Osteocyte (in vitro differentiated cells): ENCODE results near the gene ABITRAM. TPM values are rescaled to one million over a fixed set of nuclear protein-coding genes. Genes with fewer than 3 reads are reported as not detected.
A peak's percentile ranks its signal among the peaks of the same experiment; 100 is the strongest.

ENCODE experiments used
- DNase-seq: peaks from one replicate; pipeline ENCODE4 v3.0.0; 2021; ENCODE audit warnings: mixed read lengths; ENCODE audit not compliant: unreplicated experiment; ENCODE audit errors: extremely low spot score
- H3K27ac Mint-ChIP-seq: one replicate; pipeline ENCODE4 v1.8.0; 2021; ENCODE audit warnings: mild to moderate bottlenecking, mixed read lengths; ENCODE audit not compliant: unreplicated experiment
- H3K27me3 Mint-ChIP-seq: one replicate; pipeline ENCODE4 v1.8.0; 2021; ENCODE audit warnings: mixed read lengths; ENCODE audit not compliant: unreplicated experiment
- H3K36me3 Mint-ChIP-seq: one replicate; pipeline ENCODE4 v1.8.0; 2021; ENCODE audit warnings: mixed read lengths; ENCODE audit not compliant: unreplicated experiment
- H3K4me1 Mint-ChIP-seq: one replicate; pipeline ENCODE4 v1.8.0; 2021; ENCODE audit warnings: mixed read lengths; ENCODE audit not compliant: unreplicated experiment
- H3K4me3 Mint-ChIP-seq: one replicate; pipeline ENCODE4 v1.8.0; 2021; ENCODE audit warnings: mild to moderate bottlenecking, moderate library complexity, mixed read lengths; ENCODE audit not compliant: unreplicated experiment
- H3K9me3 Mint-ChIP-seq: one replicate; pipeline ENCODE4 v1.8.0; 2021; ENCODE audit warnings: mixed read lengths; ENCODE audit not compliant: unreplicated experiment
- total RNA-seq: library from RNA; stranded (reverse); gene quantifications from 2 replicates; pipeline ENCODE4 v1.2.1, GENCODE V29; 2021
- TF ChIP-seq, protein P1 (sequence below): fragments of 200-600 bp; sonication (generic); IDR thresholded peaks from 2 replicates; pipeline ENCODE4 v1.5.0; 2021; ENCODE audit warnings: antibody characterized with exemption, mild to moderate bottlenecking, moderate library complexity

ABITRAM gene
- total RNA-seq, 1 donor from 2014 or later: 9.0 TPM

DNA sequence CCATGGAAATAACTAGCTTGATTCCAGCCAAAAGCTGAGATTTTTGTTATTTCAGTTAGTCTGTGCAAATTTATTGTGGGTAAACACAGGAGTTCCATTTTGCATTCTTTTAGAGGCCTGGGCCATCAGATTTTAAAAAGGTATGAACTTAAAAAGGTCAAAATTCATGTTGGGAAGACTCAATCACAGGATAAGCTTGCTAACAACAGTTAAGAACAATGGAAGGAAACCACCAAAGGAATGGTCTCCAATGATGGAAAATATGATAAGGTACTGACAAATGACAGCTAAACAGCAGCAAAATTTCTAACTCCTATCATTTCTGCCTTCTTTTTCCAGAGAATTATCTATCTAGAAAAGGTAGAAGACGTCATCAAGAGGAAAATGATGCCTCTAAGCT lies 16.0 kb downstream of the ABITRAM start:
- H3K36me3 Mint-ChIP-seq: peaks cover 16% of the 10 kb centered on the region
- H3K4me1 Mint-ChIP-seq: peaks cover 2% of the 10 kb centered on the region
- H3K9me3 Mint-ChIP-seq: no peaks in the 10 kb centered on the region
- H3K4me3 Mint-ChIP-seq: no peak overlapping the region
- no peak overlapping the region for H3K27ac Mint-ChIP-seq
- no peaks in the 10 kb centered on the region for H3K27me3 Mint-ChIP-seq
- TF ChIP-seq, protein P1, sequence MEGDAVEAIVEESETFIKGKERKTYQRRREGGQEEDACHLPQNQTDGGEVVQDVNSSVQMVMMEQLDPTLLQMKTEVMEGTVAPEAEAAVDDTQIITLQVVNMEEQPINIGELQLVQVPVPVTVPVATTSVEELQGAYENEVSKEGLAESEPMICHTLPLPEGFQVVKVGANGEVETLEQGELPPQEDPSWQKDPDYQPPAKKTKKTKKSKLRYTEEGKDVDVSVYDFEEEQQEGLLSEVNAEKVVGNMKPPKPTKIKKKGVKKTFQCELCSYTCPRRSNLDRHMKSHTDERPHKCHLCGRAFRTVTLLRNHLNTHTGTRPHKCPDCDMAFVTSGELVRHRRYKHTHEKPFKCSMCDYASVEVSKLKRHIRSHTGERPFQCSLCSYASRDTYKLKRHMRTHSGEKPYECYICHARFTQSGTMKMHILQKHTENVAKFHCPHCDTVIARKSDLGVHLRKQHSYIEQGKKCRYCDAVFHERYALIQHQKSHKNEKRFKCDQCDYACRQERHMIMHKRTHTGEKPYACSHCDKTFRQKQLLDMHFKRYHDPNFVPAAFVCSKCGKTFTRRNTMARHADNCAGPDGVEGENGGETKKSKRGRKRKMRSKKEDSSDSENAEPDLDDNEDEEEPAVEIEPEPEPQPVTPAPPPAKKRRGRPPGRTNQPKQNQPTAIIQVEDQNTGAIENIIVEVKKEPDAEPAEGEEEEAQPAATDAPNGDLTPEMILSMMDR: no peak
- no peak for DNase-seq

DNA sequence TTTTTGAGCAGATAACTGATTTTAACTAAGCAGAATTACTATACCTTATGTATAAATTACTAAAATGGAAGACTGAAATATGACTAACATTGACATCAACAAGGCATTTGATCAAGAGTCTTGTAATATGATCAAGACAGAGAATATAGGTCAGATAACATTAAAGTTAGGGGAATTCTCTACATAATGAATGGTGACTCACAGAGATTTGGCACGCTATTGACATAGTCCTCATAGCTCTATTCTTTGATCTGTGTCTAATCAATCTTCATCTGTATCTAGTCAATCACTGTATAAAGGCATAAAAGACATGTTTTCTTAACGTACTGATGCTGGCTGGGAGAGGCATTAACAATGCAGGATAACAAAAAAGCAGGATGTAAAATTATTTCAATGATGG lies 17.4 kb downstream of the ABITRAM start:
- Mint-ChIP-seq H3K27me3 (no peaks in the 10 kb centered on the region), H3K4me1 (peaks cover 2% of the 10 kb centered on the region), H3K9me3 (no peaks in the 10 kb centered on the region), H3K4me3 (no peak overlapping the region), H3K27ac (no peak overlapping the region), H3K36me3 (peaks cover 12% of the 10 kb centered on the region)
- no peak for DNase-seq
- TF ChIP-seq, protein P1: no peak

GRCh38 chr9:108953983-108954574 lies 19.9 kb downstream of the ABITRAM start:
- Mint-ChIP-seq H3K27ac (no peak overlapping the region), H3K4me3 (no peak overlapping the region), H3K4me1 (peaks cover 2% of the 10 kb centered on the region), H3K27me3 (no peaks in the 10 kb centered on the region), H3K36me3 (peaks cover 7% of the 10 kb centered on the region), H3K9me3 (no peaks in the 10 kb centered on the region)
- TF ChIP-seq, protein P1: peak; percentile 70
- no peak for DNase-seq

GRCh38 chr9:108956022-108956630 lies 21.9 kb downstream of the ABITRAM start:
- TF ChIP-seq, protein P1: no peak
- peaks cover 15% of the 10 kb centered on the region for H3K36me3 Mint-ChIP-seq
- H3K27me3 Mint-ChIP-seq: no peaks in the 10 kb centered on the region
- no peak overlapping the region for H3K27ac Mint-ChIP-seq
- DNase-seq: no peak
- H3K9me3 Mint-ChIP-seq: no peaks in the 10 kb centered on the region
- H3K4me1 Mint-ChIP-seq: peaks cover 2% of the 10 kb centered on the region
- H3K4me3 Mint-ChIP-seq: no peak overlapping the region

DNA sequence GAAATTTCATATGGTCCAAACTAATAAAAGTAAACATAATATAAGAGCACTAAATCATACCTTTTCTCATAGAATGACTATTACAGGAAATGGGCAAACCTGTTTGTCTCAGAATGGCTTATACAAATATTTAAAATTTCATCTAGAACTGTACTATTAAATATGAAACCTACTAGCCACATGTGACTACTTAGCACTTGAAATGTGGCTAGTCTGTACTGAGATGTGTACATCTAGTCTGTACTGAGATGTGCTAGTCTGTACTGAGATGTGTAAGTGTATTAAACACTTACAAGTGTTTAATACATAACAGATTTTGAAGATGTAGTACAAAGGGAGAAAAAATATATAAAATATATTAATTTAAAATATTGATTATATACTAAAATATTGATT lies 22.4 kb downstream of the ABITRAM start:
- no peak overlapping the region for H3K4me3 Mint-ChIP-seq
- H3K4me1 Mint-ChIP-seq: peaks cover 2% of the 10 kb centered on the region
- H3K27ac Mint-ChIP-seq: no peak overlapping the region
- no peak for DNase-seq
- no peaks in the 10 kb centered on the region for H3K27me3 Mint-ChIP-seq
- H3K36me3 Mint-ChIP-seq: peaks cover 12% of the 10 kb centered on the region
- TF ChIP-seq, protein P1: no peak
- H3K9me3 Mint-ChIP-seq: no peaks in the 10 kb centered on the region
